ENCODE measurements around the gene RETREG1.
"Not testable (repeated sequence)": the region's sequence is repeated elsewhere in the genome, so short reads cannot be mapped to it uniquely, and the experiment has no call there.

Gene RETREG1

GRCh38 chr5:16483361-16483760 is 133.4 kb downstream of the RETREG1 start:
- DNase-seq: no peak

GRCh38 chr5:16482891-16483290 is 133.9 kb downstream of the RETREG1 start:
- DNase-seq: no peak

- DNase-seq: no peak
These were observed 135.8 kb downstream of the RETREG1 start for GRCh38 chr5:16480821-16481538.

- no peak for DNase-seq
These were observed 136.7 kb downstream of the RETREG1 start for GRCh38 chr5:16480144-16480543.

- DNase-seq: no peak
These were observed 139.3 kb downstream of the RETREG1 start for GRCh38 chr5:16477541-16477940.

GRCh38 chr5:16476417-16476816 is 140.4 kb downstream of the RETREG1 start:
- DNase-seq: not testable (repeated sequence)

GRCh38 chr5:16471387-16471786 is 145.4 kb downstream of the RETREG1 start:
- no peak for DNase-seq

GRCh38 chr5:16467363-16468219 is 149.2 kb downstream of the RETREG1 start:
- no peak for DNase-seq

- DNase-seq: peak; percentile 84
These were observed 151.0 kb downstream of the RETREG1 start, which contains the start of gene ZNF622 for GRCh38 chr5:16465544-16466432. Gene ZNF622, minus strand, starts transcription at chr5:16465800. Its CDS starts 135 bp downstream, at chr5:16465665.

- peak; percentile 14 for DNase-seq
These were observed 151.9 kb downstream of the RETREG1 start for GRCh38 chr5:16464664-16465543.

- no peak for DNase-seq
These were observed 152.6 kb downstream of the RETREG1 start for GRCh38 chr5:16464231-16464630.

GRCh38 chr5:16461782-16462181 is 155.0 kb downstream of the RETREG1 start:
- no peak for DNase-seq

GRCh38 chr5:16461026-16461425 is 155.8 kb downstream of the RETREG1 start:
- DNase-seq: no peak

- no peak for DNase-seq
These were observed 157.3 kb downstream of the RETREG1 start for GRCh38 chr5:16459451-16459850.

- no peak for DNase-seq
These were observed 158.9 kb downstream of the RETREG1 start for GRCh38 chr5:16457853-16458252.

GRCh38 chr5:16457451-16457850 is 159.3 kb downstream of the RETREG1 start:
- DNase-seq: no peak

GRCh38 chr5:16456103-16456832 is 160.5 kb downstream of the RETREG1 start:
- DNase-seq: peak; percentile 22

GRCh38 chr5:16455668-16456067 is 161.1 kb downstream of the RETREG1 start:
- DNase-seq: no peak

- no peak for DNase-seq
These were observed 162.1 kb downstream of the RETREG1 start for GRCh38 chr5:16454686-16455085.

- no peak for DNase-seq
These were observed 163.2 kb downstream of the RETREG1 start for GRCh38 chr5:16453609-16454008.

GRCh38 chr5:16450163-16450562 is 166.6 kb downstream of the RETREG1 start:
- no peak for DNase-seq
